Measurements from ENCODE around the gene NUSAP1. TPM values are rescaled to one million over a fixed set of nuclear protein-coding genes. Genes with fewer than 3 reads are reported as not detected.
A peak's percentile ranks its signal among the peaks of the same experiment; 100 is the strongest.

The NUSAP1 gene
- total RNA-seq, 6 experiments from 2014 or later, result 2.2 to 9.3 (median 5.0) TPM

DNA sequence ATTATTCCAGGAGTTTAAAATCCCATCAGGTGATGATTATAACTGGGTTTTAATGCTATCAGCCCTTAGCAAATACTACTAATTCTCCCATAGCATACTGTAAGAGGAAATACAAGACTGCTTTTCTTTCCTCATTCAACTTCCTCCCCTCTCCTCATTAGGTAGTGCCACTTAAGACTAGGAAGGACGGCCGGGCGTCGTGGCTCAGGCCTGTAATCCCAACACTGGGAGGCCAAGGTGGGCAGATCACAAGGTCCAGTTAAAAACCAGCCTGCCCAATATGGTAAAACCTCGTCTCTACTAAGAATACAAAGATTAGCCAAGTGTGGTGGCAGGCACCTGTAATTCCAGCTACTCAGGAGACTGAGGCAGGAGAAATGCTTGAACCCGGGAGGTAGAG is 55.0 kb downstream of the NUSAP1 start:
- Histone ChIP-seq H3K9me3 (no peaks in the 10 kb centered on the region), H3K36me3 (peaks cover 0 to 19% (median 3%) of the 10 kb centered on the region in 4 donors), H3K27me3 (no peaks in the 10 kb centered on the region), H3K27ac (no peak overlapping the region), H3K4me3 (no peak overlapping the region), H3K4me1 (no peaks in the 10 kb centered on the region)
- intact Hi-C loops (cut with DNase I), result no loop called here
- no peak for TF ChIP-seq POLR2A (IDR thresholded peaks at IDR 0.05)
- TF ChIP-seq, protein P1, sequence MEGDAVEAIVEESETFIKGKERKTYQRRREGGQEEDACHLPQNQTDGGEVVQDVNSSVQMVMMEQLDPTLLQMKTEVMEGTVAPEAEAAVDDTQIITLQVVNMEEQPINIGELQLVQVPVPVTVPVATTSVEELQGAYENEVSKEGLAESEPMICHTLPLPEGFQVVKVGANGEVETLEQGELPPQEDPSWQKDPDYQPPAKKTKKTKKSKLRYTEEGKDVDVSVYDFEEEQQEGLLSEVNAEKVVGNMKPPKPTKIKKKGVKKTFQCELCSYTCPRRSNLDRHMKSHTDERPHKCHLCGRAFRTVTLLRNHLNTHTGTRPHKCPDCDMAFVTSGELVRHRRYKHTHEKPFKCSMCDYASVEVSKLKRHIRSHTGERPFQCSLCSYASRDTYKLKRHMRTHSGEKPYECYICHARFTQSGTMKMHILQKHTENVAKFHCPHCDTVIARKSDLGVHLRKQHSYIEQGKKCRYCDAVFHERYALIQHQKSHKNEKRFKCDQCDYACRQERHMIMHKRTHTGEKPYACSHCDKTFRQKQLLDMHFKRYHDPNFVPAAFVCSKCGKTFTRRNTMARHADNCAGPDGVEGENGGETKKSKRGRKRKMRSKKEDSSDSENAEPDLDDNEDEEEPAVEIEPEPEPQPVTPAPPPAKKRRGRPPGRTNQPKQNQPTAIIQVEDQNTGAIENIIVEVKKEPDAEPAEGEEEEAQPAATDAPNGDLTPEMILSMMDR (IDR thresholded peaks at IDR 0.05), result no peak
- WGBS (ENCODE audit: insufficient coverage, low coverage, low lambda C conversion rate, missing lambda C conversion rate), result 89% methylated on average over 6 of the region's 6 CpGs
- DNase-seq (no peak), ATAC-seq (no peak)

DNA sequence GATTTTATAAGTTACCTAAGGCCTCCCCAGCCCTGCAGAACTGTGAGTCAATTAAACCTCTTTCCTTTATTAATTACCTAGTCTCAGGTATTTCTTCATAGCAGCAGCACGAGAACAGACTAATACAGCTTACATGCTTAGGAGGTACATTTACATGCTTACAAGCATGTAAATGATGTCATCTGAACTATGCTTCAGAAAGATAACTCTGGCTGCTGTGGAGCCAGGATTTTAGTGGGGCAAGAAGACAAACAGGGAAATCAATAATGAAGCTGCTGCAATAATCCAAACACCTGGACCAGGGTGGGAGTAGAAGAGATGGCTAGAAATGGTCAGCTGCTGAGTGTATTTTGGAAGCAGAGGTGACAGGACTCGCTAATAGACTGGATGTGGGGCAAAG is 60.0 kb downstream of the NUSAP1 start:
- ATAC-seq (peak in 2 of 4 donors; percentile 23 to 69), DNase-seq (no peak)
- whole genome bisulfite sequencing (ENCODE audit: insufficient coverage, low coverage, low lambda C conversion rate, missing lambda C conversion rate), result 73% methylated on average over 2 of the region's 2 CpGs
- H3K27me3 ChIP-seq, result no peaks in the 10 kb centered on the region
- no peak overlapping the region for H3K27ac ChIP-seq
- H3K36me3 ChIP-seq, result peaks cover 0 to 39% (median 6%) of the 10 kb centered on the region in 4 donors
- H3K9me3 ChIP-seq, result no peaks in the 10 kb centered on the region
- TF ChIP-seq POLR2A (IDR thresholded peaks at IDR 0.05), result no peak
- TF ChIP-seq, protein P1 (IDR thresholded peaks at IDR 0.05), result no peak
- no peaks in the 10 kb centered on the region for H3K4me1 ChIP-seq
- intact Hi-C loops (cut with DNase I), result no loop called here
- H3K4me3 ChIP-seq, result no peak overlapping the region

DNA sequence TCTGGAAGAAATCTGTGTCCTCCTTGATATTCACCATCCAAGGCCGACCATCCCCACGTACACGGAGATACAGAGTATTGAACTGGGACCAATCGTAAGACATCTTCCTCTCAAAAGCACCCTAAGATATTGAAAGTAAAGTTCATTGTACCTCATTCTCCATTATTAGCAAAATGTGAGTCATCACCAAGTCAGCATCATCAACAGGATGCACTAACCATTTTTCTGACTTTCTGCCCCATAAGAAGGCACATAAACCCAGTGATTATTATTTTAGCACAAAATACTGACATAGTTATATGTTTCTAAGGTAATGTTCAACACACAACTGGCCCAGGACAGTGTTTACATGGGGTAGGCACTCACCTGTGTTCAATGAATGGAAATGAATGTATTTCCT is 62.2 kb downstream of the NUSAP1 start:
- Histone ChIP-seq H3K36me3 (peaks cover 0 to 30% (median 5%) of the 10 kb centered on the region in 4 donors), H3K27ac (no peak overlapping the region), H3K9me3 (no peaks in the 10 kb centered on the region), H3K27me3 (no peaks in the 10 kb centered on the region), H3K4me3 (no peak overlapping the region), H3K4me1 (no peaks in the 10 kb centered on the region)
- WGBS (ENCODE audit: insufficient coverage, low coverage, low lambda C conversion rate, missing lambda C conversion rate), result 88% methylated on average over 4 of the region's 4 CpGs
- DNase-seq (no peak), ATAC-seq (no peak)
- TF ChIP-seq, protein P1 (IDR thresholded peaks at IDR 0.05), result no peak
- intact Hi-C loops (cut with DNase I), result no loop called here

DNA sequence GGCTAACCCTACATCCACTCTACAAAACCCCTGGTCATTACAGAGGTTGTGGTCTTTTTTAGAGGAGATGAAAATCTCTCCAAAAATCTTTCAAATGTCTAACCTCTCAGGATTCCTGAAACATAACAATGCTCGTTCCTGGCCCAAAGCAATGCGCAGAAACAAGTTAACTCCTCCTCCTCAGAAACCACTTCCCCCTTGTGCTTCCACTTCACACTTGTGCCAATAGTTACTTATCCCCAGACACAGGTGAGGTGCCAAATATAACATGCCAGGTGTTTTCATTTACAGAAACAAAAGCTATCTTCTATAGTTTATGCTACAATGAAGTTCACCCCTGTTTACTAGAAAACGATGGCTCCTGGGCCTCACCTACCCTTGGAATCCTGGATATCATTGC is 63.4 kb downstream of the NUSAP1 start:
- TF ChIP-seq POLR2A (IDR thresholded peaks at IDR 0.05), result no peak
- TF ChIP-seq, protein P1 (IDR thresholded peaks at IDR 0.05), result no peak
- no peak overlapping the region for H3K27ac ChIP-seq
- H3K27me3 ChIP-seq, result no peaks in the 10 kb centered on the region
- H3K4me1 ChIP-seq, result no peaks in the 10 kb centered on the region
- no peaks in the 10 kb centered on the region for H3K9me3 ChIP-seq
- ATAC-seq, result no peak
- H3K4me3 ChIP-seq, result no peak overlapping the region
- WGBS (ENCODE audit: insufficient coverage, low coverage, low lambda C conversion rate, missing lambda C conversion rate), result 73% methylated on average over 3 of the region's 3 CpGs
- peaks cover 0 to 27% (median 5%) of the 10 kb centered on the region in 4 donors for H3K36me3 ChIP-seq
- no peak for DNase-seq
- intact Hi-C loops (cut with DNase I), result no loop called here

DNA sequence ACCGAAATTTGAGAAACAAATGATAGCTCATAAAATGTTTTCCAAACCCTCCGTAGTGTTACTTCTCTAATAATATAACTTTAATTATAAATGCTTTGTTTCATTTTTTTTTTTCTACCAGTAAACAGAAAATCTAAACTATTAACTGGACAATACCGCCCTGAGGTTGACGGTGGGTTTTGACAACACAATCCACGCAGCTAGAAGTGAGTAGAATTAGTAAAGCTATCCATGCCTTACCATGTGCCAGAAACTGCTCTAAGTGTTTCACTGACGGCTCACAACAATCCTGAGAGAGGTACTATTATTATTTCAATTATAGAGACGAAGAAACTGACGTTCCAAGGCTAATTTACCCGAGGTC is 69.2 kb downstream of the NUSAP1 start:
- H3K27ac ChIP-seq, result peak overlapping the region; percentile 67 to 85 (median 79)
- WGBS (ENCODE audit: insufficient coverage, low coverage, low lambda C conversion rate, missing lambda C conversion rate), result 8% methylated on average over 9 of the region's 9 CpGs
- peak overlapping the region; percentile 72 to 82 (median 82) for H3K4me3 ChIP-seq
- H3K27me3 ChIP-seq, result no peaks in the 10 kb centered on the region
- ATAC-seq, result peak; percentile 37 to 44 (median 38)
- intact Hi-C loops (cut with DNase I), result no loop called here
- TF ChIP-seq, protein P1 (IDR thresholded peaks at IDR 0.05), result no peak
- TF ChIP-seq POLR2A (IDR thresholded peaks at IDR 0.05), result no peak
- H3K4me1 ChIP-seq, result peaks cover 0 to 7% (median 0%) of the 10 kb centered on the region in 4 donors
- H3K36me3 ChIP-seq, result peaks cover 0 to 2% (median 0%) of the 10 kb centered on the region in 4 donors
- DNase-seq, result no peak
- no peaks in the 10 kb centered on the region for H3K9me3 ChIP-seq
